ENCODE measurements around the gene ATG14. TPM values are rescaled to one million over a fixed set of nuclear protein-coding genes. Genes with fewer than 3 reads are reported as not detected.
A peak's percentile ranks its signal among the peaks of the same experiment; 100 is the strongest.

The ATG14 gene
- total RNA-seq, 2 donors from 2014 or later: 5.4 to 7.2 TPM

GRCh38 chr14:55438066-55438683, 26.5 kb upstream of the ATG14 start:
- DNase-seq: peak; percentile 38
- no peak overlapping the region for H3K9ac ChIP-seq (ENCODE audit: low read depth in 2 of 2, low read length in 2 of 2)
- no peaks in the 10 kb centered on the region for H3K4me1 ChIP-seq
- no peaks in the 10 kb centered on the region for H3K9me3 ChIP-seq
- TF ChIP-seq, protein P1, sequence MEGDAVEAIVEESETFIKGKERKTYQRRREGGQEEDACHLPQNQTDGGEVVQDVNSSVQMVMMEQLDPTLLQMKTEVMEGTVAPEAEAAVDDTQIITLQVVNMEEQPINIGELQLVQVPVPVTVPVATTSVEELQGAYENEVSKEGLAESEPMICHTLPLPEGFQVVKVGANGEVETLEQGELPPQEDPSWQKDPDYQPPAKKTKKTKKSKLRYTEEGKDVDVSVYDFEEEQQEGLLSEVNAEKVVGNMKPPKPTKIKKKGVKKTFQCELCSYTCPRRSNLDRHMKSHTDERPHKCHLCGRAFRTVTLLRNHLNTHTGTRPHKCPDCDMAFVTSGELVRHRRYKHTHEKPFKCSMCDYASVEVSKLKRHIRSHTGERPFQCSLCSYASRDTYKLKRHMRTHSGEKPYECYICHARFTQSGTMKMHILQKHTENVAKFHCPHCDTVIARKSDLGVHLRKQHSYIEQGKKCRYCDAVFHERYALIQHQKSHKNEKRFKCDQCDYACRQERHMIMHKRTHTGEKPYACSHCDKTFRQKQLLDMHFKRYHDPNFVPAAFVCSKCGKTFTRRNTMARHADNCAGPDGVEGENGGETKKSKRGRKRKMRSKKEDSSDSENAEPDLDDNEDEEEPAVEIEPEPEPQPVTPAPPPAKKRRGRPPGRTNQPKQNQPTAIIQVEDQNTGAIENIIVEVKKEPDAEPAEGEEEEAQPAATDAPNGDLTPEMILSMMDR (IDR thresholded peaks at IDR 0.05): peak; percentile 47
- H3K27ac ChIP-seq: no peak overlapping the region
- no peaks in the 10 kb centered on the region for H3K27me3 ChIP-seq
- no peak overlapping the region for H3K4me3 ChIP-seq
- intact Hi-C loops (cut with DNase I): no loop called here
- no peaks in the 10 kb centered on the region for H3K36me3 ChIP-seq

DNA sequence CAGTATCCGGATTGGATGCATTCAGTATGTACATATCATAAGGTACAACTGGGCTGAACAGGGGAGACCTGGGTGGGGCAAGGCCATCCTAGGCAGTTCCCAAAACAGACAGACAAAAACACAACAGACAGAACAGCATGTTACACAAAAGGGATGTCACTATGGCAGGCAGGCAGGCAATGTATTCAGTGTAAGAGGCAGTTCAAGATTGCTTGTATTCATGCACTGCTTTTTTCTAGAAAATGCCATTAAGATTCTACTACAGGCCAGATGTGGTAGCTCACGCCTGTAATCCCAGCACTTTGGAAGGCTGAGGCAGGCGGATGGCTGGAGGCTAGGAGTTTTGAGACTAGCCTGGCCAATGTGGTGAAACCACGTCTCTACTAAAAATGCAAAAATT, 25.3 kb upstream of the ATG14 start:
- Histone ChIP-seq H3K9ac (ENCODE audit: low read depth in 2 of 2, low read length in 2 of 2) (no peak overlapping the region), H3K4me1 (no peaks in the 10 kb centered on the region), H3K4me3 (no peak overlapping the region), H3K27ac (no peak overlapping the region), H3K27me3 (no peaks in the 10 kb centered on the region), H3K36me3 (no peaks in the 10 kb centered on the region), H3K9me3 (no peaks in the 10 kb centered on the region)
- intact Hi-C loops (cut with DNase I): no loop called here
- TF ChIP-seq, protein P1 (IDR thresholded peaks at IDR 0.05): no peak
- no peak for DNase-seq

- H3K36me3 ChIP-seq: no peaks in the 10 kb centered on the region
- intact Hi-C loops (cut with DNase I): no loop called here
- DNase-seq: no peak
- H3K9me3 ChIP-seq: no peaks in the 10 kb centered on the region
- H3K9ac ChIP-seq (ENCODE audit: low read depth in 2 of 2, low read length in 2 of 2): no peak overlapping the region
- H3K4me3 ChIP-seq: no peak overlapping the region
- H3K4me1 ChIP-seq: no peaks in the 10 kb centered on the region
- TF ChIP-seq, protein P1 (IDR thresholded peaks at IDR 0.05): no peak
- H3K27me3 ChIP-seq: no peaks in the 10 kb centered on the region
- H3K27ac ChIP-seq: no peak overlapping the region
These were observed 24.9 kb upstream of the ATG14 start for GRCh38 chr14:55436519-55436918.

- no peak for DNase-seq
- no peaks in the 10 kb centered on the region for H3K9me3 ChIP-seq
- no peaks in the 10 kb centered on the region for H3K4me1 ChIP-seq
- no peak overlapping the region for H3K4me3 ChIP-seq
- H3K36me3 ChIP-seq: no peaks in the 10 kb centered on the region
- intact Hi-C loops (cut with DNase I): loop anchor here (5.0 kb wide), 1 partner anchor 222 kb away; no protein-coding TSS in a partner anchor
- no peak overlapping the region for H3K9ac ChIP-seq (ENCODE audit: low read depth in 2 of 2, low read length in 2 of 2)
- H3K27ac ChIP-seq: no peak overlapping the region
- H3K27me3 ChIP-seq: no peaks in the 10 kb centered on the region
- TF ChIP-seq, protein P1 (IDR thresholded peaks at IDR 0.05): no peak
These were observed 23.2 kb upstream of the ATG14 start for GRCh38 chr14:55434805-55435174.

- H3K9me3 ChIP-seq: no peaks in the 10 kb centered on the region
- H3K27ac ChIP-seq: no peak overlapping the region
- H3K36me3 ChIP-seq: no peaks in the 10 kb centered on the region
- TF ChIP-seq, protein P1 (IDR thresholded peaks at IDR 0.05): no peak
- intact Hi-C loops (cut with DNase I): loop anchor here (5.0 kb wide), 1 partner anchor 222 kb away; no protein-coding TSS in a partner anchor
- H3K9ac ChIP-seq (ENCODE audit: low read depth in 2 of 2, low read length in 2 of 2): no peak overlapping the region
- no peaks in the 10 kb centered on the region for H3K4me1 ChIP-seq
- no peaks in the 10 kb centered on the region for H3K27me3 ChIP-seq
- DNase-seq: no peak
- H3K4me3 ChIP-seq: no peak overlapping the region
These were observed 22.5 kb upstream of the ATG14 start for GRCh38 chr14:55433880-55434804.

Measured in colonic mucosa (tissue), 4 donors.